ENCODE data around the gene ZNFX1.

The ZNFX1 gene

DNA sequence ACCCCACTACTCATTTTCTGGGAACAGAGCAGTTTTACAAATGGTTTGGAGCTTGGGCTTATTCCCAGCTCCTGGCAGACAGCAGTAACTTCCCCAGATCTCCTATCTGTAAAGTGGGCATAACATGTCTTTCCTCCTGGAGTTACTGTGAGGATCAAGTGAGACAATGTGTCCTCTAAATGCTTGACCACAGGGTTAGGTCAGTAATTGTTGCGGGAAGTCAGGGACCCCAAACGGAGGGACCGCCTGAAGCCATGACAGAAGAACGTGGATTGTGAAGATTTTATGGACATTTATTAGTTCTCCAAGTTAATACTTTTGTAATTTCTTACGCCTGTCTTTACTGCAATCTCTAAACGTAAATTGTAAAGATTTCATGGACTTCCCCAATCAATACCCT is 15.3 kb upstream of the ZNFX1 start:
- Histone ChIP-seq H3K36me3 (ENCODE audit: control insufficient read depth in 1 of 2, insufficient read depth in 2 of 2, low read length in 2 of 2) (peaks cover 15 to 44% of the 10 kb centered on the region in 2 donors), H3K4me3 (ENCODE audit: low read depth in 1 of 2, low read length in 2 of 2) (no peak overlapping the region), H3K9ac (ENCODE audit: low read depth in 1 of 2, low read length in 2 of 2) (no peak overlapping the region), H3K9me3 (ENCODE audit: control insufficient read depth in 1 of 2, low read length in 2 of 2) (peaks cover 0 to 3% of the 10 kb centered on the region in 2 donors), H3K27ac (ENCODE audit: low read depth, low read length) (no peak overlapping the region), H3K27me3 (ENCODE audit: control insufficient read depth in 1 of 2, insufficient read depth in 2 of 2, low read length in 2 of 2) (no peaks in the 10 kb centered on the region), H3K4me1 (ENCODE audit: control insufficient read depth in 1 of 2, insufficient read depth in 2 of 2, low read length in 2 of 2) (peaks cover 0 to 3% of the 10 kb centered on the region in 2 donors)

DNA sequence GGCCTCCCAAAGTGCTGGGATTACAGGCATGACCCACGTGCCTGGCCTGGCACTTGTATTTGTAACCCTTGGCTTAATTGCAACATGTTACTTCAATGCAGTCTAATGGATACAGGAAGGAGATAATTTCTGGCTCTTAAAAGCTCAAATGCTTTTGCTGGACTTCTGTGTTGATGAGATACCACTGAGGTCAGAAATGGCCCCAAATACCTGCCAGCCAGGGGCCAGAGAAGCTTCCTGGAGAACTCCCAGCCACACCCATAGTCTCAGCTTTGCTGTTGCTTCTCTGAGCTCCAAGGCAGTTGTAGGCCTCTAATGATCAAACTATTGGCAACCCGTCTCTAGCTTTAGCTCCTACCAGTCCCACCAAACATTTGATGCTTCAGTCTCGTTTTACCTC is 14.2 kb upstream of the ZNFX1 start:
- Histone ChIP-seq H3K4me3 (ENCODE audit: low read depth in 1 of 2, low read length in 2 of 2) (no peak overlapping the region), H3K36me3 (ENCODE audit: control insufficient read depth in 1 of 2, insufficient read depth in 2 of 2, low read length in 2 of 2) (peaks cover 26 to 55% of the 10 kb centered on the region in 2 donors), H3K27ac (ENCODE audit: low read depth, low read length) (no peak overlapping the region), H3K9ac (ENCODE audit: low read depth in 1 of 2, low read length in 2 of 2) (no peak overlapping the region), H3K9me3 (ENCODE audit: control insufficient read depth in 1 of 2, low read length in 2 of 2) (peaks cover 9 to 10% of the 10 kb centered on the region in 2 donors), H3K4me1 (ENCODE audit: control insufficient read depth in 1 of 2, insufficient read depth in 2 of 2, low read length in 2 of 2) (peaks cover 0 to 8% of the 10 kb centered on the region in 2 donors), H3K27me3 (ENCODE audit: control insufficient read depth in 1 of 2, insufficient read depth in 2 of 2, low read length in 2 of 2) (no peaks in the 10 kb centered on the region)

- Histone ChIP-seq H3K9me3 (ENCODE audit: control insufficient read depth in 1 of 2, low read length in 2 of 2) (peaks cover 17 to 19% of the 10 kb centered on the region in 2 donors), H3K4me1 (ENCODE audit: control insufficient read depth in 1 of 2, insufficient read depth in 2 of 2, low read length in 2 of 2) (peaks cover 0 to 8% of the 10 kb centered on the region in 2 donors), H3K27ac (ENCODE audit: low read depth, low read length) (no peak overlapping the region), H3K4me3 (ENCODE audit: low read depth in 1 of 2, low read length in 2 of 2) (no peak overlapping the region), H3K27me3 (ENCODE audit: control insufficient read depth in 1 of 2, insufficient read depth in 2 of 2, low read length in 2 of 2) (no peaks in the 10 kb centered on the region), H3K36me3 (ENCODE audit: control insufficient read depth in 1 of 2, insufficient read depth in 2 of 2, low read length in 2 of 2) (peaks cover 34 to 63% of the 10 kb centered on the region in 2 donors), H3K9ac (ENCODE audit: low read depth in 1 of 2, low read length in 2 of 2) (no peak overlapping the region)
Observed at GRCh38 chr20:49291200-49291599, 13.3 kb upstream of the ZNFX1 start.

GRCh38 chr20:49290608-49291191 is 12.8 kb upstream of the ZNFX1 start:
- Histone ChIP-seq H3K9ac (ENCODE audit: low read depth in 1 of 2, low read length in 2 of 2) (no peak overlapping the region), H3K27ac (ENCODE audit: low read depth, low read length) (no peak overlapping the region), H3K9me3 (ENCODE audit: control insufficient read depth in 1 of 2, low read length in 2 of 2) (peaks cover 22 to 24% of the 10 kb centered on the region in 2 donors), H3K36me3 (ENCODE audit: control insufficient read depth in 1 of 2, insufficient read depth in 2 of 2, low read length in 2 of 2) (peaks cover 39 to 68% of the 10 kb centered on the region in 2 donors), H3K4me1 (ENCODE audit: control insufficient read depth in 1 of 2, insufficient read depth in 2 of 2, low read length in 2 of 2) (peaks cover 0 to 8% of the 10 kb centered on the region in 2 donors), H3K27me3 (ENCODE audit: control insufficient read depth in 1 of 2, insufficient read depth in 2 of 2, low read length in 2 of 2) (no peaks in the 10 kb centered on the region), H3K4me3 (ENCODE audit: low read depth in 1 of 2, low read length in 2 of 2) (no peak overlapping the region)

- Histone ChIP-seq H3K4me3 (ENCODE audit: low read depth in 1 of 2, low read length in 2 of 2) (no peak overlapping the region), H3K36me3 (ENCODE audit: control insufficient read depth in 1 of 2, insufficient read depth in 2 of 2, low read length in 2 of 2) (peaks cover 53 to 83% of the 10 kb centered on the region in 2 donors), H3K27me3 (ENCODE audit: control insufficient read depth in 1 of 2, insufficient read depth in 2 of 2, low read length in 2 of 2) (no peaks in the 10 kb centered on the region), H3K4me1 (ENCODE audit: control insufficient read depth in 1 of 2, insufficient read depth in 2 of 2, low read length in 2 of 2) (peaks cover 0 to 8% of the 10 kb centered on the region in 2 donors), H3K9ac (ENCODE audit: low read depth in 1 of 2, low read length in 2 of 2) (no peak overlapping the region), H3K27ac (ENCODE audit: low read depth, low read length) (no peak overlapping the region), H3K9me3 (ENCODE audit: control insufficient read depth in 1 of 2, low read length in 2 of 2) (peaks cover 28 to 32% of the 10 kb centered on the region in 2 donors)
Observed at GRCh38 chr20:49288784-49289696, 11.2 kb upstream of the ZNFX1 start.

DNA sequence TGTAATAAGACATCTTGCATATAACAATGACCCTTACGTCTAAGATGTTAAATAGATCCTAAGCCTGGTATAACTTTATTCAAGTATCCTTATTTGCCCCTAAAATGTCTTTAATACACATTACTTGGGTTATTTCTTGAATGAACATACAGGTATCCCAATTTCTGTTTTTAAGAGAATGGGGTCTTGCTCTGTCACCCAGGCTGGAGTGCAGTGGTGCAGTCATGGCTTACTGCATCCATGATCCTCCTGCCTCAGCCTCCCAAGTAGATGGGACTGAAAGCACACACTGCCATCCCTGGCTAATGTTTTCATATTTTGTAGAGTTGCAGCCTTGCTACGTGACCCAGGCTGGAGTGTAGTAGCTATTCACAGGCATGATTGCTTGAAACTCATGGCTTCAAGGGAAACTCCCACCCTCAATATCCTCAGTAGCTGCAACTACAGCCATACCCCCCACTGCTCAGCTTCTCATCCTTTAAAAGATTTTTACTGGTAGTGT is 10.4 kb upstream of the ZNFX1 start:
- Histone ChIP-seq H3K36me3 (ENCODE audit: control insufficient read depth in 1 of 2, insufficient read depth in 2 of 2, low read length in 2 of 2) (peaks cover 60 to 91% of the 10 kb centered on the region in 2 donors), H3K27ac (ENCODE audit: low read depth, low read length) (no peak overlapping the region), H3K9ac (ENCODE audit: low read depth in 1 of 2, low read length in 2 of 2) (no peak overlapping the region), H3K4me1 (ENCODE audit: control insufficient read depth in 1 of 2, insufficient read depth in 2 of 2, low read length in 2 of 2) (peaks cover 0 to 8% of the 10 kb centered on the region in 2 donors), H3K9me3 (ENCODE audit: control insufficient read depth in 1 of 2, low read length in 2 of 2) (peaks cover 28 to 37% of the 10 kb centered on the region in 2 donors), H3K4me3 (ENCODE audit: low read depth in 1 of 2, low read length in 2 of 2) (no peak overlapping the region), H3K27me3 (ENCODE audit: control insufficient read depth in 1 of 2, insufficient read depth in 2 of 2, low read length in 2 of 2) (no peaks in the 10 kb centered on the region)

GRCh38 chr20:49287555-49288249 is 9.8 kb upstream of the ZNFX1 start:
- peaks cover 66 to 97% of the 10 kb centered on the region in 2 donors for H3K36me3 ChIP-seq (ENCODE audit: control insufficient read depth in 1 of 2, insufficient read depth in 2 of 2, low read length in 2 of 2)
- H3K27ac ChIP-seq (ENCODE audit: low read depth, low read length), result no peak overlapping the region
- no peak overlapping the region for H3K9ac ChIP-seq (ENCODE audit: low read depth in 1 of 2, low read length in 2 of 2)
- H3K27me3 ChIP-seq (ENCODE audit: control insufficient read depth in 1 of 2, insufficient read depth in 2 of 2, low read length in 2 of 2), result no peaks in the 10 kb centered on the region
- H3K9me3 ChIP-seq (ENCODE audit: control insufficient read depth in 1 of 2, low read length in 2 of 2), result peaks cover 27 to 43% of the 10 kb centered on the region in 2 donors
- peak overlapping the region in 1 of 2 donors; percentile 28 for H3K4me3 ChIP-seq (ENCODE audit: low read depth in 1 of 2, low read length in 2 of 2)
- H3K4me1 ChIP-seq (ENCODE audit: control insufficient read depth in 1 of 2, insufficient read depth in 2 of 2, low read length in 2 of 2), result peaks cover 0 to 13% of the 10 kb centered on the region in 2 donors

DNA sequence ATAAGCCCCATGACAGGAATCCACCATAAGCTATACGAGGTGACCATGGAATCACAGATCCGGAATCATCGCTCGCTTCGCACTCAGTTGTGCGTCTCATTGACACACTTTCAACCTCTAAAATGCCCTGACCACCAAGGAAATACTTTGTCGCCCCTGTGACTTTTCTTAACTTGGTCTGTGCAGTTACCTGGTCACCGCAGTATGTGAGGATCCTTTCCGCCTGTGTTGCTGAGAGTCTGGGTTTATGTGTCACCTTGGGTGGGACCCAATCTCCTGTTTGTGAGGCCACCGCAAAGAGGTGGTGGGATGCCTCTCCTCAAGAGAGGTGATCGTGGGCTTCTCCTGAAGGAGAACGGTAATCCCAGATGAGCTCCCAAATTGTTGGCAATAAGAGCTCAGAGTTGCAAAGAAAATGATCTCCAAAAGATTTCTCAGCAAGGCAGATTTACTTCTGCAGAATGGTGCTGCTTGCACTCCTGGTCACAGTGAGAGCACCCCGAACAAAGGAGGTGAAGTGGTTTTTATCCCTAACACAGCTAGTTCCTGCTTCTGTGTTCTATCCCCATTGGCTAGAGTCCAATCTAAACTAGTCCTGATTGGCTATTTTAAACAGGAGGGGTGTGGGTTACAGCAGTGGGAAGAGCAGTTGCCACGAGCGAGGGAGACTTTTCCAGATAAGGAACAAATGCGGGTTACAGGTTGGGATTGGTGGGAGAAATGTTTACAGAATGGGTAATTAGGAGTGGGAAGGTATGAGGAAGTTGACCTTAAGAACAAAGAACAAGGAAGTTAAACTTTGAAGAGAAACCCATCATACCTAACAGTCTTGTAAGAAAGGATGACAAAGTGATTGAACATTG is 9.1 kb upstream of the ZNFX1 start:
- Histone ChIP-seq H3K4me1 (ENCODE audit: control insufficient read depth in 1 of 2, insufficient read depth in 2 of 2, low read length in 2 of 2) (peaks cover 5 to 21% of the 10 kb centered on the region in 2 donors), H3K9ac (ENCODE audit: low read depth in 1 of 2, low read length in 2 of 2) (no peak overlapping the region), H3K9me3 (ENCODE audit: control insufficient read depth in 1 of 2, low read length in 2 of 2) (peaks cover 33 to 50% of the 10 kb centered on the region in 2 donors), H3K4me3 (ENCODE audit: low read depth in 1 of 2, low read length in 2 of 2) (peak overlapping the region; percentile 28 to 42), H3K27me3 (ENCODE audit: control insufficient read depth in 1 of 2, insufficient read depth in 2 of 2, low read length in 2 of 2) (no peaks in the 10 kb centered on the region), H3K36me3 (ENCODE audit: control insufficient read depth in 1 of 2, insufficient read depth in 2 of 2, low read length in 2 of 2) (peaks cover 74 to 98% of the 10 kb centered on the region in 2 donors), H3K27ac (ENCODE audit: low read depth, low read length) (no peak overlapping the region)

DNA sequence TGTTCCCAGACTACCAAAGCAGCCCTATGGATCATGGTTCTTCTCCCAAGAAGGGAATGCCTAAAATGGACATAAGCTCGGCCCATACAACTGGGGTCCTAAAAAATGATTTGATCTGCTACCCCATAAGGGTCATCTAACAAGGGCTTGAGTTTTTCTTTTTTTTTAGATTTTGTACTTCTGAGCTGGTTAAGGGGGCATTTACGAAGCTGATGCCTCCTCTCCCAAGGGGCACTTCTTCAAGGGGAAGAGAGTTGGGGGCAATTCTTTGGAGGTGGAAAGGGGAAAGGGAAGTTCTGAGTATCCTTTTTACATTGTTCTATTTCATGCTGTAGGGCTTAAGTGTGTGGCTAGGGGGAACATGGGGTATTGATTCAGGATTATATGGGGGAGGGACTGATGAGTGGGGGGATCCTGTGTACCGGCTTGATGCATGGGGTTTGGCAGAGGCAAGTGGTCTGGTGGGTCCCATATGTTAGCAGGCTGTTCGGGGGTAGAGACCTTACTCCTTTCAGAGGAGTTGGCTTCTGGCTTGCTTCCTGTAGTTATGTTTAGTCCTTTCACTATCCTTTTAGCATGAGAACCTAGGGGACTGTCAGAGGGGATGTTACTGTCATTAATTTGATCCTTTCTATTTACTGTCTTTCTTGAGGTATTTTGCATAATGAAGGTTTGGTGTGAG is 8.1 kb upstream of the ZNFX1 start:
- Histone ChIP-seq H3K9me3 (ENCODE audit: control insufficient read depth in 1 of 2, low read length in 2 of 2) (peaks cover 36 to 60% of the 10 kb centered on the region in 2 donors), H3K27ac (ENCODE audit: low read depth, low read length) (no peak overlapping the region), H3K4me3 (ENCODE audit: low read depth in 1 of 2, low read length in 2 of 2) (peak overlapping the region; percentile 28 to 42), H3K9ac (ENCODE audit: low read depth in 1 of 2, low read length in 2 of 2) (no peak overlapping the region), H3K4me1 (ENCODE audit: control insufficient read depth in 1 of 2, insufficient read depth in 2 of 2, low read length in 2 of 2) (peaks cover 9 to 27% of the 10 kb centered on the region in 2 donors), H3K36me3 (ENCODE audit: control insufficient read depth in 1 of 2, insufficient read depth in 2 of 2, low read length in 2 of 2) (peaks cover 84 to 99% of the 10 kb centered on the region in 2 donors), H3K27me3 (ENCODE audit: control insufficient read depth in 1 of 2, insufficient read depth in 2 of 2, low read length in 2 of 2) (no peaks in the 10 kb centered on the region)
